Measurements from ENCODE around the gene HCRTR2.
"Not testable (repeated sequence)": the region's sequence is repeated elsewhere in the genome, so short reads cannot be mapped to it uniquely, and the experiment has no call there.

HCRTR2 gene

GRCh38 chr6:55293116-55293515, 118.8 kb downstream of the HCRTR2 start:
- peaks cover 0 to 3% (median 0%) of the 10 kb centered on the region in 5 experiments for H3K9me3 ChIP-seq (ENCODE audit: control extremely low read depth in 1 of 5, control insufficient read depth in 4 of 5, insufficient read depth in 2 of 5, low read depth in 1 of 5, low read length in 4 of 5)
- peak in 1 of 3 donors; percentile 1 for DNase-seq
- POLR2A ChIA-PET: no interaction called here
- WGBS (ENCODE audit: insufficient coverage): 87% methylated on average over 1 of the region's 2 CpGs
- H3K36me3 ChIP-seq (ENCODE audit: control insufficient read depth in 4 of 4, insufficient read depth in 4 of 4, low read length in 3 of 4): no peaks in the 10 kb centered on the region
- no peak overlapping the region for H3K27ac ChIP-seq (ENCODE audit: insufficient read depth in 1 of 2, low read depth in 1 of 2, low read length in 2 of 2, poor library complexity in 1 of 2, severe bottlenecking in 2 of 2)
- CTCF ChIA-PET: no interaction called here
- no peaks in the 10 kb centered on the region for H3K27me3 ChIP-seq (replicated peaks in 2 of 5; ENCODE audit: control insufficient read depth in 4 of 5, insufficient read depth in 5 of 5, low read length in 4 of 5)
- no peak overlapping the region for H3K4me3 ChIP-seq (ENCODE audit: control insufficient read depth in 1 of 7, extremely low read depth in 1 of 7, insufficient read depth in 4 of 7, low read depth in 2 of 7, low read length in 6 of 7)
- H3K4me1 ChIP-seq (ENCODE audit: control extremely low read depth in 1 of 4, control insufficient read depth in 4 of 4, insufficient read depth in 4 of 4, low read length in 3 of 4): no peaks in the 10 kb centered on the region

- DNase-seq; H3K27me3 ChIP-seq (replicated peaks in 2 of 5; ENCODE audit: control insufficient read depth in 4 of 5, insufficient read depth in 5 of 5, low read length in 4 of 5); H3K9me3 ChIP-seq (ENCODE audit: control extremely low read depth in 1 of 5, control insufficient read depth in 4 of 5, insufficient read depth in 2 of 5, low read depth in 1 of 5, low read length in 4 of 5); H3K4me1 ChIP-seq (ENCODE audit: control extremely low read depth in 1 of 4, control insufficient read depth in 4 of 4, insufficient read depth in 4 of 4, low read length in 3 of 4); H3K36me3 ChIP-seq (ENCODE audit: control insufficient read depth in 4 of 4, insufficient read depth in 4 of 4, low read length in 3 of 4); CTCF ChIA-PET; POLR2A ChIA-PET; H3K4me3 ChIP-seq (ENCODE audit: control insufficient read depth in 1 of 7, extremely low read depth in 1 of 7, insufficient read depth in 4 of 7, low read depth in 2 of 7, low read length in 6 of 7); H3K27ac ChIP-seq (ENCODE audit: insufficient read depth in 1 of 2, low read depth in 1 of 2, low read length in 2 of 2, poor library complexity in 1 of 2, severe bottlenecking in 2 of 2): not testable (repeated sequence)
- WGBS (ENCODE audit: insufficient coverage): 100% methylated on average over 1 of the region's 3 CpGs
Observed at GRCh38 chr6:55297214-55297613, 122.9 kb downstream of the HCRTR2 start.

GRCh38 chr6:55299286-55299985, 125.1 kb downstream of the HCRTR2 start:
- POLR2A ChIA-PET: no interaction called here
- CTCF ChIA-PET: no interaction called here
- 96% methylated on average over 4 of the region's 5 CpGs for WGBS (ENCODE audit: insufficient coverage)

GRCh38 chr6:55304747-55305146, 130.4 kb downstream of the HCRTR2 start:
- Histone ChIP-seq H3K36me3 (ENCODE audit: control insufficient read depth in 4 of 4, insufficient read depth in 4 of 4, low read length in 3 of 4) (no peaks in the 10 kb centered on the region), H3K4me3 (ENCODE audit: control insufficient read depth in 1 of 7, extremely low read depth in 1 of 7, insufficient read depth in 4 of 7, low read depth in 2 of 7, low read length in 6 of 7) (no peak overlapping the region), H3K4me1 (ENCODE audit: control extremely low read depth in 1 of 4, control insufficient read depth in 4 of 4, insufficient read depth in 4 of 4, low read length in 3 of 4) (no peaks in the 10 kb centered on the region), H3K9me3 (ENCODE audit: control extremely low read depth in 1 of 5, control insufficient read depth in 4 of 5, insufficient read depth in 2 of 5, low read depth in 1 of 5, low read length in 4 of 5) (no peaks in the 10 kb centered on the region), H3K27ac (ENCODE audit: insufficient read depth in 1 of 2, low read depth in 1 of 2, low read length in 2 of 2, poor library complexity in 1 of 2, severe bottlenecking in 2 of 2) (no peak overlapping the region), H3K27me3 (replicated peaks in 2 of 5; ENCODE audit: control insufficient read depth in 4 of 5, insufficient read depth in 5 of 5, low read length in 4 of 5) (no peaks in the 10 kb centered on the region)
- no CpG with 5 or more reads among the region's 1 CpG for WGBS (ENCODE audit: insufficient coverage)
- ChIA-PET POLR2A (no interaction called here), CTCF (interaction anchor here (1.2 kb wide), 1 partner anchor 162 kb away, joined by 3 read pairs; no protein-coding TSS in a partner anchor)
- no peak for DNase-seq

More at GRCh38 chr6:55299286-55299985, 125.1 kb downstream of the HCRTR2 start:
- Histone ChIP-seq H3K27ac (ENCODE audit: insufficient read depth in 1 of 2, low read depth in 1 of 2, low read length in 2 of 2, poor library complexity in 1 of 2, severe bottlenecking in 2 of 2) (no peak overlapping the region), H3K9me3 (ENCODE audit: control extremely low read depth in 1 of 5, control insufficient read depth in 4 of 5, insufficient read depth in 2 of 5, low read depth in 1 of 5, low read length in 4 of 5) (peaks cover 0 to 3% (median 0%) of the 10 kb centered on the region in 5 experiments), H3K4me3 (ENCODE audit: control insufficient read depth in 1 of 7, extremely low read depth in 1 of 7, insufficient read depth in 4 of 7, low read depth in 2 of 7, low read length in 6 of 7) (no peak overlapping the region), H3K4me1 (ENCODE audit: control extremely low read depth in 1 of 4, control insufficient read depth in 4 of 4, insufficient read depth in 4 of 4, low read length in 3 of 4) (no peaks in the 10 kb centered on the region), H3K27me3 (replicated peaks in 2 of 5; ENCODE audit: control insufficient read depth in 4 of 5, insufficient read depth in 5 of 5, low read length in 4 of 5) (no peaks in the 10 kb centered on the region), H3K36me3 (ENCODE audit: control insufficient read depth in 4 of 4, insufficient read depth in 4 of 4, low read length in 3 of 4) (no peaks in the 10 kb centered on the region)
- DNase-seq: no peak

- H3K4me1 ChIP-seq (ENCODE audit: control extremely low read depth in 1 of 4, control insufficient read depth in 4 of 4, insufficient read depth in 4 of 4, low read length in 3 of 4): no peaks in the 10 kb centered on the region
- CTCF ChIA-PET: no interaction called here
- POLR2A ChIA-PET: no interaction called here
Observed at GRCh38 chr6:55319961-55320695, 145.8 kb downstream of the HCRTR2 start.

GRCh38 chr6:55320696-55321086, 146.4 kb downstream of the HCRTR2 start:
- Histone ChIP-seq H3K27me3 (replicated peaks in 2 of 5; ENCODE audit: control insufficient read depth in 4 of 5, insufficient read depth in 5 of 5, low read length in 4 of 5) (no peaks in the 10 kb centered on the region), H3K27ac (ENCODE audit: insufficient read depth in 1 of 2, low read depth in 1 of 2, low read length in 2 of 2, poor library complexity in 1 of 2, severe bottlenecking in 2 of 2) (no peak overlapping the region), H3K9me3 (ENCODE audit: control extremely low read depth in 1 of 5, control insufficient read depth in 4 of 5, insufficient read depth in 2 of 5, low read depth in 1 of 5, low read length in 4 of 5) (peaks cover 0 to 1% (median 0%) of the 10 kb centered on the region in 5 experiments), H3K4me3 (ENCODE audit: control insufficient read depth in 1 of 7, extremely low read depth in 1 of 7, insufficient read depth in 4 of 7, low read depth in 2 of 7, low read length in 6 of 7) (no peak overlapping the region), H3K36me3 (ENCODE audit: control insufficient read depth in 4 of 4, insufficient read depth in 4 of 4, low read length in 3 of 4) (no peaks in the 10 kb centered on the region), H3K4me1 (ENCODE audit: control extremely low read depth in 1 of 4, control insufficient read depth in 4 of 4, insufficient read depth in 4 of 4, low read length in 3 of 4) (no peaks in the 10 kb centered on the region)
- ChIA-PET CTCF (no interaction called here), POLR2A (no interaction called here)
- no CpG with 5 or more reads among the region's 2 CpGs for whole genome bisulfite sequencing (ENCODE audit: insufficient coverage)
- DNase-seq: no peak

More at GRCh38 chr6:55319961-55320695, 145.8 kb downstream of the HCRTR2 start:
- peaks cover 0 to 1% (median 0%) of the 10 kb centered on the region in 5 experiments for H3K9me3 ChIP-seq (ENCODE audit: control extremely low read depth in 1 of 5, control insufficient read depth in 4 of 5, insufficient read depth in 2 of 5, low read depth in 1 of 5, low read length in 4 of 5)
- H3K4me3 ChIP-seq (ENCODE audit: control insufficient read depth in 1 of 7, extremely low read depth in 1 of 7, insufficient read depth in 4 of 7, low read depth in 2 of 7, low read length in 6 of 7): no peak overlapping the region
- H3K27ac ChIP-seq (ENCODE audit: insufficient read depth in 1 of 2, low read depth in 1 of 2, low read length in 2 of 2, poor library complexity in 1 of 2, severe bottlenecking in 2 of 2): no peak overlapping the region
- no peaks in the 10 kb centered on the region for H3K36me3 ChIP-seq (ENCODE audit: control insufficient read depth in 4 of 4, insufficient read depth in 4 of 4, low read length in 3 of 4)
- no peaks in the 10 kb centered on the region for H3K27me3 ChIP-seq (replicated peaks in 2 of 5; ENCODE audit: control insufficient read depth in 4 of 5, insufficient read depth in 5 of 5, low read length in 4 of 5)
- DNase-seq: no peak

GRCh38 chr6:55327169-55327568, 152.9 kb downstream of the HCRTR2 start, which contains the start of gene GFRAL:
TSS of gene GFRAL (plus strand) at chr6:55327469. CDS start at chr6:55327555, 86 bp downstream.
- H3K4me1 ChIP-seq (ENCODE audit: control extremely low read depth in 1 of 4, control insufficient read depth in 4 of 4, insufficient read depth in 4 of 4, low read length in 3 of 4): no peaks in the 10 kb centered on the region
- no CpG with 5 or more reads among the region's 5 CpGs for WGBS (ENCODE audit: insufficient coverage)
- H3K9me3 ChIP-seq (ENCODE audit: control extremely low read depth in 1 of 5, control insufficient read depth in 4 of 5, insufficient read depth in 2 of 5, low read depth in 1 of 5, low read length in 4 of 5): no peaks in the 10 kb centered on the region
- no peak within 1 kb of the TSS for H3K27ac ChIP-seq (ENCODE audit: insufficient read depth in 1 of 2, low read depth in 1 of 2, low read length in 2 of 2, poor library complexity in 1 of 2, severe bottlenecking in 2 of 2)
- DNase-seq: no peak
- ChIA-PET CTCF (interaction anchor here (0.6 kb wide), 1 partner anchor 1212 kb away, joined by 3 read pairs; no protein-coding TSS in a partner anchor), POLR2A (no interaction called here)
- H3K27me3 ChIP-seq (replicated peaks in 2 of 5; ENCODE audit: control insufficient read depth in 4 of 5, insufficient read depth in 5 of 5, low read length in 4 of 5): no peaks in the 10 kb centered on the region
- no peaks in the 10 kb centered on the region for H3K36me3 ChIP-seq (ENCODE audit: control insufficient read depth in 4 of 4, insufficient read depth in 4 of 4, low read length in 3 of 4)
- no peak within 1 kb of the TSS for H3K4me3 ChIP-seq (ENCODE audit: control insufficient read depth in 1 of 7, extremely low read depth in 1 of 7, insufficient read depth in 4 of 7, low read depth in 2 of 7, low read length in 6 of 7)

Data from common myeloid progenitor, CD34-positive (primary cell).